GM21528 (cell line): ENCODE data around the gene CYP1A2.

ENCODE experiments used
- ATAC-seq: cut with Tn5 transposase; IDR thresholded peaks from one replicate; pipeline ENCODE4 v1.9.1; 2021; ENCODE audit warnings: mild to moderate bottlenecking, moderate library complexity; ENCODE audit not compliant: unreplicated experiment, low FRiP score

The CYP1A2 gene

DNA sequence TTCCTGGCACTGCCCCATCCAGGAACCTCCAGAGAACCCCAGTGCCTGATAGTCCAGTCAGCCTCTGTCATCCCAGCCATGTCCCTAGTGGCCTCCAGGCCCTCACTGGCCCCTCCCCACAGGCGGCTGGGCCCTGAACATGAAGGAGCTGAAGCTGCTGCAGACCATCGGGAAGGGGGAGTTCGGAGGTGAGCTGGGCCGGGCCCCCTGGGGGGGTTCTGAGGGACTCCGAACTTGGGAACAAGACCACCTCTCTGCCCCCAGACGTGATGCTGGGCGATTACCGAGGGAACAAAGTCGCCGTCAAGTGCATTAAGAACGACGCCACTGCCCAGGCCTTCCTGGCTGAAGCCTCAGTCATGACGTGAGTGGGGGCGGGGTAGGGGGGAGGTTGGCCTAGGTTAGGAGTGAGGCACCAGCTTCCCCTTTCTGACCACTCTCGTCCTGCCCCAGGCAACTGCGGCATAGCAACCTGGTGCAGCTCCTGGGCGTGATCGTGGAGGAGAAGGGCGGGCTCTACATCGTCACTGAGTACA is 52.0 kb downstream of the CYP1A2 start:
- no peak for ATAC-seq

DNA sequence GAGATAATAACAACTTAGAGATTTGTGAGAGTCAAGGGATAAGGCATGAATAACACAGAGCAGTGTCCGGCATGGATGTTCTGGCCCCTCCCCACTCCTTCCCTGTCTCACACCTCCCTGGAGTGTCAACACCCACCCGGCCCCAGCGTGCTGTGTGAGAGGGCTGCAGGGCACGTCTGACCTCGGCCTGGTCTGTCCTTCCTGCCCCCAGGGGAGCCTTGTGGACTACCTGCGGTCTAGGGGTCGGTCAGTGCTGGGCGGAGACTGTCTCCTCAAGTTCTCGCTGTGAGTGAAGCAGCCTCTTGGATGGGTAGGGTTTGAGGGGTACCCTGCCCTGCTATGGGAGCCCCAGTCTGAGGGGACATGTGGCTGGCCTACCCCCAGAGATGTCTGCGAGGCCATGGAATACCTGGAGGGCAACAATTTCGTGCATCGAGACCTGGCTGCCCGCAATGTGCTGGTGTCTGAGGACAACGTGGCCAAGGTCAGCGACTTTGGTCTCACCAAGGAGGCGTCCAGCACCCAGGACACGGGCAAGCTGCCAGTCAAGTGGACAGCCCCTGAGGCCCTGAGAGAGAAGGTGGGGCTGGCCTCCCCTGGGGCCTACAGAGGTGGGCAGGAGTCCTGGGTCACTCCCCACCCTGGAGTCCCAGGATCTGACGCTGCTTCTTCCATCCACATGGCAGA is 52.8 kb downstream of the CYP1A2 start:
- no peak for ATAC-seq

DNA sequence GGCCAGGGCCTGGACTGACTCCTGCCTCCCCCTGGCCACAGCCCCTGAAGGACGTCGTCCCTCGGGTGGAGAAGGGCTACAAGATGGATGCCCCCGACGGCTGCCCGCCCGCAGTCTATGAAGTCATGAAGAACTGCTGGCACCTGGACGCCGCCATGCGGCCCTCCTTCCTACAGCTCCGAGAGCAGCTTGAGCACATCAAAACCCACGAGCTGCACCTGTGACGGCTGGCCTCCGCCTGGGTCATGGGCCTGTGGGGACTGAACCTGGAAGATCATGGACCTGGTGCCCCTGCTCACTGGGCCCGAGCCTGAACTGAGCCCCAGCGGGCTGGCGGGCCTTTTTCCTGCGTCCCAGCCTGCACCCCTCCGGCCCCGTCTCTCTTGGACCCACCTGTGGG is 53.6 kb downstream of the CYP1A2 start:
- ATAC-seq = no peak

DNA sequence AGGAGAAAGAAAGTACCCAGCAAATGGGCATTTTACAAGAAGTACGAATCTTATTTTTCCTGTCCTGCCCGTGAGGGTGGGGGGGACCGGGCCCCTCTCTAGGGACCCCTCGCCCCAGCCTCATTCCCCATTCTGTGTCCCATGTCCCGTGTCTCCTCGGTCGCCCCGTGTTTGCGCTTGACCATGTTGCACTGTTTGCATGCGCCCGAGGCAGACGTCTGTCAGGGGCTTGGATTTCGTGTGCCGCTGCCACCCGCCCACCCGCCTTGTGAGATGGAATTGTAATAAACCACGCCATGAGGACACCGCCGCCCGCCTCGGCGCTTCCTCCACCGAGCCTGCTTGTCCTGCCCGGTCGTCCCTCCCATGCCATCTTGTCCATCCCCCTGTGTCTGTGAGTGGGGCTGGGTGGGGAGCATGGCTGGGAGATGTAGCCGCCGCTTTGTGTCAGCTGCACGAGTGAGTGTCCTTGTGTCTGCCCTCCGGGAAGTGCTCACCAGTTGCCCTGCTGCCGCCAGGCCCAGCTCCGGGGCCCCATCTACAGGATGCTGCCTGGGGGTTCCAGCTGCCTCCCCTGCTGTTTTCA is 54.3 kb downstream of the CYP1A2 start:
- ATAC-seq = no peak

DNA sequence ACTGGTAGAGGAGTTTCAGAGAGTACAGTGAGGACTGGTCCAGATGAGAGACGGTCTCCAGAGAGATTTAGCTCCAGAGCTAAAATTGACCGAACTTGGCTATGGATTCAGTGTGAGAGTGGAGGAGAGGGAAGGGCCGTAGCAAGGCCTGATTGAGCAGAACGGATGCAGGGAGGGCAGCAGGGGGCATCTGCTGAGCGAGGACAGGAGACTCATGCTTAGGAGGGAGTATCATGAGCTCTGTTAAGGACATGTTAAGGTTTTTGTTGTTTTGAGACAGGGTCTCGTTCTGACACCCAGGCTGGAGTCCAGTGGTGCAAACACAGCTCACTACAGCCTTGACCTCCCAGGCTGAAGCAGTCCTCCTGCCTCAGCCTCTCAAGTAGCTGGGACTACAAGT is 56.3 kb downstream of the CYP1A2 start:
- ATAC-seq = no peak
